ENCODE data around the gene NGEF.
A peak's percentile ranks its signal among the peaks of the same experiment; 100 is the strongest.

GRCh38 chr2:233044974-233045605 lies 32.0 kb upstream of the NGEF start:
- TF ChIP-seq CTCF (conservative IDR thresholded peaks at IDR 0.05 in 1 of 2, IDR thresholded peaks at IDR 0.05 in 1 of 2; ENCODE audit: low read depth in 1 of 2, low read length in 2 of 2) (no peak), EZH2 (IDR thresholded peaks at IDR 0.05; ENCODE audit: low read length, missing control alignments) (peak; percentile 38)

Data from fibroblast of lung (primary cell).